Measurements from ENCODE around the gene AOAH. TPM values are rescaled to one million over a fixed set of nuclear protein-coding genes. Genes with fewer than 3 reads are reported as not detected.
"Not testable (repeated sequence)": the region's sequence is repeated elsewhere in the genome, so short reads cannot be mapped to it uniquely, and the experiment has no call there.

The AOAH gene
- total RNA-seq, 4 donors from 2014 or later, result 0.17 to 1.8 (median 1.6) TPM

- no peak for TF ChIP-seq CTCF (IDR thresholded peaks at IDR 0.05 in 4 of 5, conservative IDR thresholded peaks at IDR 0.05 in 1 of 5)
- TF ChIP-seq POLR2A (IDR thresholded peaks at IDR 0.05), result no peak
- ATAC-seq (no peak), DNase-seq (no peak)
- no peaks in the 10 kb centered on the region for H3K36me3 ChIP-seq
- H3K4me3 ChIP-seq, result no peak overlapping the region
- H3K9me3 ChIP-seq, result no peaks in the 10 kb centered on the region
- in situ Hi-C loops (cut with MboI; ENCODE audit: low sequenced_read_pairs in 4 of 4), result no loop called here
- H3K4me1 ChIP-seq, result no peaks in the 10 kb centered on the region
- intact Hi-C loops (cut with DNase I; ENCODE audit: low total_unique reads), result no loop called here
- H3K27ac ChIP-seq, result no peak overlapping the region
- no peaks in the 10 kb centered on the region for H3K27me3 ChIP-seq
Measured at GRCh38 chr7:36496576-36496975, 227.7 kb downstream of the AOAH start.

GRCh38 chr7:36491317-36491716 is 233.0 kb downstream of the AOAH start:
- TF ChIP-seq CTCF (IDR thresholded peaks at IDR 0.05 in 4 of 5, conservative IDR thresholded peaks at IDR 0.05 in 1 of 5), result no peak
- TF ChIP-seq POLR2A (IDR thresholded peaks at IDR 0.05), result no peak
- no peak overlapping the region for H3K27ac ChIP-seq
- no peaks in the 10 kb centered on the region for H3K9me3 ChIP-seq
- H3K27me3 ChIP-seq, result no peaks in the 10 kb centered on the region
- H3K36me3 ChIP-seq, result no peaks in the 10 kb centered on the region
- in situ Hi-C loops (cut with MboI; ENCODE audit: low sequenced_read_pairs in 4 of 4) (no loop called here), intact Hi-C loops (cut with DNase I; ENCODE audit: low total_unique reads) (no loop called here)
- no peak overlapping the region for H3K4me3 ChIP-seq
- ATAC-seq, result no peak
- no peak for DNase-seq
- no peaks in the 10 kb centered on the region for H3K4me1 ChIP-seq

GRCh38 chr7:36490419-36490830 is 233.9 kb downstream of the AOAH start:
- DNase-seq, result no peak
- in situ Hi-C loops (cut with MboI; ENCODE audit: low sequenced_read_pairs in 4 of 4), result no loop called here
- ATAC-seq, result no peak
- Histone ChIP-seq H3K27me3 (no peaks in the 10 kb centered on the region), H3K9me3 (no peaks in the 10 kb centered on the region), H3K4me3 (no peak overlapping the region), H3K4me1 (no peaks in the 10 kb centered on the region), H3K36me3 (no peaks in the 10 kb centered on the region), H3K27ac (no peak overlapping the region)
- TF ChIP-seq CTCF (IDR thresholded peaks at IDR 0.05 in 4 of 5, conservative IDR thresholded peaks at IDR 0.05 in 1 of 5), result no peak
- TF ChIP-seq POLR2A (IDR thresholded peaks at IDR 0.05), result no peak
- intact Hi-C loops (cut with DNase I; ENCODE audit: low total_unique reads), result no loop called here

GRCh38 chr7:36488672-36489071 is 235.6 kb downstream of the AOAH start:
- intact Hi-C loops (cut with DNase I; ENCODE audit: low total_unique reads), result loop anchor here (10.0 kb wide), 1 partner anchor 696 kb away; no protein-coding TSS in a partner anchor
- not testable (repeated sequence) for H3K27ac ChIP-seq, DNase-seq, H3K4me3 ChIP-seq, H3K27me3 ChIP-seq, H3K9me3 ChIP-seq, H3K36me3 ChIP-seq, ATAC-seq, H3K4me1 ChIP-seq
- in situ Hi-C loops (cut with MboI; ENCODE audit: low sequenced_read_pairs in 4 of 4), result loop anchor here in 2 of 4 donors (10.0 kb wide), 2 partner anchors 696 to 716 kb away; no protein-coding TSS in a partner anchor

GRCh38 chr7:36487756-36488336 is 236.4 kb downstream of the AOAH start:
- no peak for ATAC-seq

More at GRCh38 chr7:36487756-36488336, 236.4 kb downstream of the AOAH start:
- Histone ChIP-seq H3K36me3 (no peaks in the 10 kb centered on the region), H3K4me3 (no peak overlapping the region), H3K9me3 (no peaks in the 10 kb centered on the region), H3K4me1 (no peaks in the 10 kb centered on the region), H3K27ac (no peak overlapping the region), H3K27me3 (no peaks in the 10 kb centered on the region)
- in situ Hi-C loops (cut with MboI; ENCODE audit: low sequenced_read_pairs in 4 of 4), result loop anchor here in 2 of 4 donors (10.0 kb wide), 2 partner anchors 697 to 717 kb away; no protein-coding TSS in a partner anchor
- intact Hi-C loops (cut with DNase I; ENCODE audit: low total_unique reads), result loop anchor here (10.0 kb wide), 1 partner anchor 697 kb away; no protein-coding TSS in a partner anchor
- no peak for DNase-seq
- TF ChIP-seq POLR2A (IDR thresholded peaks at IDR 0.05) (no peak), CTCF (IDR thresholded peaks at IDR 0.05 in 4 of 5, conservative IDR thresholded peaks at IDR 0.05 in 1 of 5) (peak in 3 of 5 experiments; percentile 20 to 44 (median 43))
